ENCODE data around the gene STARD9. TPM values are rescaled to one million over a fixed set of nuclear protein-coding genes. Genes with fewer than 3 reads are reported as not detected.

The STARD9 gene
- total RNA-seq, 1 donor from 2014 or later = 5.7 TPM

DNA sequence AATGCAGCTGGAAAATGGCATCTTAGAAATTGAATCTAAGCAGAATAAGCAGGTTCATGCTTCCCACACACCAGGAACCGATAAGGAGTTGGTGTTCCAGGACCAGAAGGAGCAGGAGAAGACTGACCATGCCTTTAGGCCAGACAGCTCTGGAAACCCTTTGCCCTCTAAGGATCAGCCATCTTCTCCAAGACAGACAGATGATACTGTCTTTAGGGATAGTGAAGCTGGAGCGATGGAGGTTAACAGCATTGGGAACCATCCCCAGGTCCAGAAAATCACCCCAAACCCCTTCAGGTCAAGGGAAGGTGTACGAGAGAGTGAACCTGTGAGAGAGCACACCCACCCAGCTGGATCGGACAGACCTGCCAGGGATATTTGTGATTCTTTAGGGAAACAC, 112.3 kb downstream of the STARD9 start:
- H3K27me3 ChIP-seq (ENCODE audit: control insufficient read depth, insufficient read depth, low read length) = no peaks in the 10 kb centered on the region
- TF ChIP-seq CTCF (IDR thresholded peaks at IDR 0.05; ENCODE audit: insufficient read depth, low read length, poor library complexity, severe bottlenecking) = no peak
- no peak overlapping the region for H3K4me3 ChIP-seq (ENCODE audit: low read depth, low read length)
- peaks cover 1% of the 10 kb centered on the region for H3K36me3 ChIP-seq (ENCODE audit: control insufficient read depth, insufficient read depth, low read length)
- DNase-seq (ENCODE audit: low read depth) = no peak

DNA sequence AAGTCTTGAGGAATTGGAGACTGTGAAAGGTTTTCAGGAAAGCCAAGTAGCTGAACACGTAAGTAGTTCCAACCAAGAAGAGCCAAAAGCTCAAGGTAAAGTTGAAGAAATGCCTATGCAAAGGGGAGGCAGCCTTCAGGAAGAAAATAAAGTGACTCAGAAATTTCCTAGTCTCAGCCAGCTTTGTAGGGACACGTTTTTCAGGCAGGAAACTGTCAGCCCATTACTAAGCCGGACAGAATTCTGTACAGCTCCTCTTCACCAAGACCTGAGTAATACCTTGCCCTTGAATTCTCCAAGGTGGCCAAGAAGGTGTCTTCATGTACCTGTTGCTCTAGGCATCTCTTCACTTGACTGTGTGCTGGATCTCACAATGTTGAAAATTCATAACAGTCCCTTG, 112.9 kb downstream of the STARD9 start:
- Histone ChIP-seq H3K4me3 (ENCODE audit: low read depth, low read length) (no peak overlapping the region), H3K36me3 (ENCODE audit: control insufficient read depth, insufficient read depth, low read length) (peaks cover 1% of the 10 kb centered on the region), H3K27me3 (ENCODE audit: control insufficient read depth, insufficient read depth, low read length) (no peaks in the 10 kb centered on the region)
- no peak for TF ChIP-seq CTCF (IDR thresholded peaks at IDR 0.05; ENCODE audit: insufficient read depth, low read length, poor library complexity, severe bottlenecking)
- no peak for DNase-seq (ENCODE audit: low read depth)

GRCh38 chr15:42691308-42691707, 115.9 kb downstream of the STARD9 start:
- Histone ChIP-seq H3K27me3 (ENCODE audit: control insufficient read depth, insufficient read depth, low read length) (no peaks in the 10 kb centered on the region), H3K36me3 (ENCODE audit: control insufficient read depth, insufficient read depth, low read length) (peaks cover 1% of the 10 kb centered on the region), H3K4me3 (ENCODE audit: low read depth, low read length) (no peak overlapping the region)
- TF ChIP-seq CTCF (IDR thresholded peaks at IDR 0.05; ENCODE audit: insufficient read depth, low read length, poor library complexity, severe bottlenecking) = no peak
- no peak for DNase-seq (ENCODE audit: low read depth)

DNA sequence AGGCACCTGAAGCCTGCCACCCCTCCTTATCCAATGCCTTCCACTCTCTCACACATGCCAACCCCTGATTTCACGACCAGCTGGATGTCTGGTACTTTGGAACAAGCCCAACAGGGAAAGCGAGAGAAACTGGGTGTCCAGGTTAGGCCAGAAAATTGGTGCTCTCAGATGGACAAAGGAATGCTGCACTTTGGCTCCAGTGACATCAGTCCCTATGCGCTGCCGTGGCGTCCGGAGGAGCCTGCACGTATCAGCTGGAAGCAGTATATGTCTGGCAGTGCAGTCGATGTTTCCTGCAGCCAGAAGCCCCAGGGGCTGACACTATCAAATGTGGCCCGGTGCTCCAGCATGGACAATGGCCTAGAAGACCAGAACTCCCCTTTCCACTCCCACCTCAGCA, 116.4 kb downstream of the STARD9 start:
- Histone ChIP-seq H3K36me3 (ENCODE audit: control insufficient read depth, insufficient read depth, low read length) (peaks cover 1% of the 10 kb centered on the region), H3K27me3 (ENCODE audit: control insufficient read depth, insufficient read depth, low read length) (no peaks in the 10 kb centered on the region), H3K4me3 (ENCODE audit: low read depth, low read length) (no peak overlapping the region)
- no peak for TF ChIP-seq CTCF (IDR thresholded peaks at IDR 0.05; ENCODE audit: insufficient read depth, low read length, poor library complexity, severe bottlenecking)
- DNase-seq (ENCODE audit: low read depth) = no peak

DNA sequence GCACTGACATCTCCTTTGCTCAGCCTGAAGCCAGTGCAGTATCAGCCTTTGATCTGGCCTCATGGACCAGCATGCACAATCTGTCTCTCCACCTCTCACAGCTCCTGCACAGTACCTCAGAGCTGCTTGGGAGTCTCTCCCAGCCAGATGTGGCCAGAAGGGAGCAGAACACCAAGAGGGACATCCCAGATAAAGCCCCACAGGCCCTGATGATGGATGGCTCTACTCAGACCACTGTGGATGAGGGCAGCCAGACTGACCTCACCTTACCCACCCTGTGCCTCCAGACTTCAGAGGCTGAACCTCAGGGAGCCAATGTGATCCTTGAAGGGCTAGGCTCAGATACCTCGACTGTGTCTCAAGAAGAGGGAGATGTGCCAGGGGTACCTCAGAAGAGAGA, 117.1 kb downstream of the STARD9 start:
- peaks cover 1% of the 10 kb centered on the region for H3K36me3 ChIP-seq (ENCODE audit: control insufficient read depth, insufficient read depth, low read length)
- DNase-seq (ENCODE audit: low read depth) = no peak
- no peak for TF ChIP-seq CTCF (IDR thresholded peaks at IDR 0.05; ENCODE audit: insufficient read depth, low read length, poor library complexity, severe bottlenecking)

DNA sequence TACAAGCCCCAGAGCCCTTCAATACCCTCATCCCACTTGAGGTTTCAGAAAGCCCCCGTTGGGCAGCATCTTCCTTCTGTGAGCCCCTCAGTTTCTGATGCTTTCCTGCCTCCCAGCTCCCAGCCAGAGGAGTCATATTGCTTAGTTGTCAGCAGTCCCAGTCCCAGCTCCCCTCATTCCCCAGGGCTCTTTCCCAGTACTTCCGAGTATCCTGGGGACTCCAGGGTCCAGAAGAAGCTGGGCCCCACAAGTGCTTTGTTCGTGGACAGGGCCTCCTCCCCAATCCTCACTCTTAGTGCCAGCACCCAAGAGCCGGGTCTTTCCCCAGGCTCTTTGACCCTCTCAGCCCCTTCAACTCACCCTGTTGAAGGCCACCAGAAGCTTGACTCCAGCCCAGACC, 117.6 kb downstream of the STARD9 start:
- no peak for TF ChIP-seq CTCF (IDR thresholded peaks at IDR 0.05; ENCODE audit: insufficient read depth, low read length, poor library complexity, severe bottlenecking)
- Histone ChIP-seq H3K27me3 (ENCODE audit: control insufficient read depth, insufficient read depth, low read length) (no peaks in the 10 kb centered on the region), H3K4me3 (ENCODE audit: low read depth, low read length) (no peak overlapping the region), H3K36me3 (ENCODE audit: control insufficient read depth, insufficient read depth, low read length) (no peaks in the 10 kb centered on the region)
- DNase-seq (ENCODE audit: low read depth) = no peak

More for the DNA sequence above, 117.1 kb downstream of the STARD9 start:
- Histone ChIP-seq H3K4me3 (ENCODE audit: low read depth, low read length) (no peak overlapping the region), H3K27me3 (ENCODE audit: control insufficient read depth, insufficient read depth, low read length) (no peaks in the 10 kb centered on the region)

All from kidney epithelial cell (primary cell).